Cortex of kidney (tissue), 1 donor: ENCODE data around the gene CYCS.
"Not testable (repeated sequence)": the region's sequence is repeated elsewhere in the genome, so short reads cannot be mapped to it uniquely, and the experiment has no call there.

Source experiments
- DNase-seq: peaks from one replicate; lab custom pipeline; 2025; lab: John Stamatoyannopoulos, UW

Gene CYCS

DNA sequence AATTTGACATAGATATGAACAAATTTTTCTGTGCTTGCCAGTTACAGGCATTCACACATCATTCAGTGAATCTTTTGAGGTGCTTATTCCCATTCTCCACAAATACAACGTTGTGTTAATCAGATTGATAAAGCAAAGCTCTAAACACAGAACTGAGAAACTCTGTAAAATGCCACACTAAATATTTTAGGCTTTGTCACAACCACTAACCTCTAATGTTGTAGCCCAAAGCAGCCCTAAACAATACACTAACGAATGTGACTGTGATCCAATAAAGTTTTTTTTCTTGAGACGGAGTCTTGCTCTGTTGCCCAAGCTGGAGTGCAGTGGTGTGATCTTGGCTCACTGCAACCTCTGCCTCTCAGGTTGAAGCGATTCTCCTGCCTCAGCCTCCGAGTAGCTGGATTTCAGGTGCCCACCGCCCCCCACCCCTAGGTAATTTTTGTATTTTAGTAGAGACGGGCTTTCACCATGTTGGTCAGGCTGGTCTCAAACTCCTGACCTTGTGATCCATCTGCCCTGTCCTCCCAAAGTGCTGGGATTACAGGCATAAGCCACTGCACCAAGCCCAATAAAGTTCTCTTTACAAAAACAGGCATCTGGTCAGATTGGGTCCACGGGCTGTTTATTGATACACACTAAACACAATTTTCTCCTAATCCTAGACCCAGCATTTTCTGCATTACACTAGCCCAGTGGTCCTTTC lies 6.9 kb downstream of the CYCS start:
- no peak for DNase-seq

DNA sequence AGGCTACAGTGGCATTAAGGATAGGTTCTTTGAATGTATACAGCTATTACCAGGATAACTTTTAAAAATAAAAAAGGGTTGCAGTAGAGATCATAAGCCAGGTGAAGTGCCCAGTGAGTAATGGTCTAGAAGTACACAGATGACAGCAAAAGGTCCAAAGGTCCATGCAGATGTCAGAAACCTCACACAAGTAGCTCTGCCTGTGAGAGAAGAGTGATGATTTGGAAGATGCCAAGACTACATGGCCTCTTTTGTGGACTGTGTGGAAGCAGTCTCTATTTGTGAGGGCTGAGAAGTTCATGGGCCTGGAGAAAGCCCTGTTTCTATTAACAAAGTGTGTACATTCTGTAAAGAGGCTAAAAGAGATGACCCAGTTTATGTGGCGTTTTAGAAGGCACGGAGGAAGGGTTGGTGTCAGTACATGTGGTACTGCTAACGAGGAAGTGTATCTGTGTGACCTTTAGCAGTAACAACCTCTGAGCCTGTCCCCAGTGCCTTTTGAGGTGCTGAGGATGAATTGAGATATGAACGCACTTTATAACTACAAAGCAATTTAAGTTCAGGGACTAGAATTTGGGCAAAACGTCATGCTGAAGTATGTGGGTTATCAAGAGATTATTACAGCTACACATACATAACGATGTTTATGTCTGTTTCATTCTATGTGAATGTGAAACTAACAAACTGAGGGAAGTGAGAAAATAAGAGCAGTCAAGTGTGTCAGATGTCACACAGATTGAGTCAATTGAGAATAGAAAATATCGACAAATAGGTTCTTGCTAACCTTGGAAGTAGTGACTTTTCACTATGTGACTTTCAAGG lies 7.6 kb downstream of the CYCS start:
- DNase-seq = no peak

DNA sequence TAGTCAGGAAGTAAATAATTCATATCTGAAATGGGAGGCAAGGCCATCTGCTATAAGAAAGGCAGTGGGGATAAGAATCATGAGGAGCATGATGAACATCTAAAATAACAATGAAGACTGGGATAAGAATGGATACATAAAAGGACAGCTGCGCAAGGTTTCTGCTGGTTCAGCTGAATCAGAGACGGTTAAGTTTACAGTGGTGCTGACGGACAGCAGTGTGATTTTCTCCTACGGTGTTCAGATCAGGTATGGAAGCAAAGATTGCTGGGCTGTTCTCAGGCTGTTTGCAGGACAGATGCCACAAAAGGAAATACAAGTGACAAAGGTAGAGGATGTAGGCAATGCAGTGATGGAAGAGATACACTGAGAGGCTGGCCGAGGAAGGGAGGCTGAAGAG lies 8.4 kb downstream of the CYCS start:
- no peak for DNase-seq

DNA sequence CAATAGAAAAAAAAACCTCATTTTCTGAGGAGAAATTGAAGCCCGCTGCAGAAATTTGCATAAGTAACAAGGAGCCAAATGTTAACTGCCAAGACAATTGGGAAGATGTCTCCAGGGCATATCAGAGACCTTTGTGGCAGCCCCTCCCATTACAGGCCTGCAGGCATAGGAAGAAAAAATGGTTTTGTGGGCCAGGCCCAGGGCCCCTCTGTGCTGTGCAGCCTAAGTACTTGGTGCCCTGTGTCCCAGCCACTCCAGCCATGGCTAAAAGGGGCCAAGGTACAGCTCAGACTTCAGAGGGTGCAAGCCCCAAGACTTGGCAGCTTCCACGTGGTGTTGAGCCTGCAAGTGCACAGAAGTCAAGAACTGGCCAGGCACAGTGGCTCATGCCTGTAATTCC lies 14.5 kb downstream of the CYCS start:
- DNase-seq = not testable (repeated sequence)

DNA sequence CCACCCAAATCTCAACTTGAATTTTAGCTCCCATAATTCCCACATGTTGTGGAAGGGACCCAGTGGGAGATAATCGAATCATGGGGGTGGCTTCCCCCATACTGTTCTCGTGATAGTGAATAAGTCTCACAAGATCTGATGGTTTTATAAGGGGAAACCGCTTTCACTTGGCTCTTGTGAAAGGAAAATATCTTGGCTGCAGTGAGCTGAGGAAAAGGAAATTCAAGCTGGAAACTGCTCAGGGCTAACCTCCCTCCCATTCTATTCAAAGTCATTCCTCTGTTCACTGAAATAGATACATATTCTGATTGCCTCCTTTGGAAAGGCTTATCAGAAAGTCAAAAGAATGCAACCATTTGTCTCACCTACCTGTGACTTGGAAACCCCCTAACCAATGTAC lies 15.8 kb downstream of the CYCS start:
- no peak for DNase-seq

DNA sequence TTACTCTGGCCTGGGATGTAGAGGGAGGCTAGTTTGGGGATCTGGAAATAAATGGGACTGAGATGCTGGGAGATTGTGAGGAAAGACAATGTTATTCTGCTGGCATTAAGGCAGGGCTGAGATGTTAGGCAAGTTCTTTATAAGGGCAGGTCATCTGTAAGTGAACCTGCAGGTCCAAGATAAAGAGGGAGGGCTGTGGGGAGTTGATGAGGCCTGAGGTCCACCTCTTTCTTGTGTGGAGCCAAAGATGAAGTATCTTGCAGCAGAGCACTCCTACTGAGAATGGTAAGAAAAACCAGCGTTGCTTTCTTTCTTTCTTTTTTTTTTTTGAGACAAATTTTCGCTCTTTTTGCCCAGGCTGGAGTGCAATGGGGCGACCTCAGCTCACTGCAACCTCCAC lies 19.1 kb downstream of the CYCS start:
- no peak for DNase-seq

DNA sequence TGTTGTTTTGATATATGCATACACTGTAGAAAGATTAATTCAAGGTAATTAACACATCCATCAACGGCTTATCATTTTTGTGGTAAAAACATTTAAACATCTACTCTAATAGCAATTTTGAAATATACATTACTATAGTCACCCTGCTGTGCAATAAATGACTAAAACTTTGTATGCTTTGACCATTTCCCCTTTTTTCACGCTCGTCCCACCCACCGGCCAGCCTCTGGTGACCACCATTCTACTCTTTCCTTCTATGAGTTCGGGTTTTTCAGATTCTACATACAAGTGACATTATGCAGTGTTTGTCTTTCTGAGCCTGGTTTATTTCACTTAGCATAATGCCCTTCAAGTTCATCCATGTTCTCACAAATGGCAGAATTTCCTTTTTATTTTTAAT lies 21.3 kb downstream of the CYCS start:
- DNase-seq = no peak

DNA sequence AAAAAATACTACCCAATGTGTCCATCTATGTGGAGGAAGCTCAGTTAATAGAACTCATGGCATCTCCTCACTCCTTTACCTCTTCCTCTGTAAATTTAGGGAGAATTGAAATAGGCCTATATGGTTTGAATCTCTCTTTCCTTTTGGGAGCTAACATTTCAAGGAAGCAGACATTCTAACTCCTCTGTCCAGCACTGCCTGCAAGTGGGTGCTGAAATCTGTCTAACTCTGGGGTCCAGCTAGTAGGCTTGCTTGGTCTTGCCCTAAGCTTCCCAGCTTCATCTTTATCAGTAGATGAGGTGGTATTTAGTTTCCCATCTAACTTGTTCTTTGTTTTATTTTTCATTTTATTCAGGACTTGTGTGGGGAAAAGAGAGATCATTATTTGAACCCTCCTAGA lies 23.2 kb downstream of the CYCS start:
- no peak for DNase-seq

DNA sequence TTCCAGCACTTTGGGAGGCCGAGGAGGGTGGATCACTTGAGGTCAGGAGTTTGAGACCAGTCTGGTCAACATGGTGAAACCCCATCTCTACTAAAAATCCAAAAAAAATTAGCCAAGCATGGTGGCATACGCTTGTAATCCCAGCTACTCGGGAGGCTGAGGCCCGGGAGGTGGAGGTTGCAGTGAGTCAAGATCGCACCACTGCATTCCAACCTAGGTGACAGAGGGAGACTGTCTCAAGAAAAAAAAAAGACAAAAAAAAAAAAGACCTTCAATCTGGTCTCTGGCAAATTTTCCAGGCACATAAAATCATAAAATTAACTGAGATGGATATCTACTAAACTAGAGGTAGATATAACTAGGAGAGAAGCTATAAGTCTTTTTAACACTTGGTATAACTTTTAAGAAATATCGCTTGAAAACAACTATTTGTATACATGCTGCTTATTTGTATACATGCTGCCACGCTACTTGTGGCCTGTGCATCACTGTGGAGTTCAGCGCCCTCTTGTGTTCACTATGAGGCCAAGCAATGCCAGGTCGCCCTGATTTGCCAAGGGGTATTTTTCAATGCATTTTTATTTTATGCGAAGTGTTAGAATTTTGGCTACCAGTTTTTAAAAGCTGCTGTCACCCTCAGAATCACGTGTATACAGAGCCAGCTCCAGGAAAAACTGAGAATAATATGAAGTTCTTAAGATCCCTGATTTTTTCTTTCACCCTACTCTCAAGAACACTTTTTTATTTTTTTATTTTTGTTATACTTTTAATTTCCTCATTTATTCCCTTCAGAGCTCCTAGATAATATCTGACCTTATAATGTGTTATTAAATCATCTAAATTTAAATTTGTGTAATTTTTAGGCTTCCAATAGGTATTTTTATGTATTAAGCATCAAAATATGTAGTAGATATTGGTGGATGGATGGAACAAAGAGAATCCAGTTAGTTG lies 26.7 kb downstream of the CYCS start:
- DNase-seq = no peak

DNA sequence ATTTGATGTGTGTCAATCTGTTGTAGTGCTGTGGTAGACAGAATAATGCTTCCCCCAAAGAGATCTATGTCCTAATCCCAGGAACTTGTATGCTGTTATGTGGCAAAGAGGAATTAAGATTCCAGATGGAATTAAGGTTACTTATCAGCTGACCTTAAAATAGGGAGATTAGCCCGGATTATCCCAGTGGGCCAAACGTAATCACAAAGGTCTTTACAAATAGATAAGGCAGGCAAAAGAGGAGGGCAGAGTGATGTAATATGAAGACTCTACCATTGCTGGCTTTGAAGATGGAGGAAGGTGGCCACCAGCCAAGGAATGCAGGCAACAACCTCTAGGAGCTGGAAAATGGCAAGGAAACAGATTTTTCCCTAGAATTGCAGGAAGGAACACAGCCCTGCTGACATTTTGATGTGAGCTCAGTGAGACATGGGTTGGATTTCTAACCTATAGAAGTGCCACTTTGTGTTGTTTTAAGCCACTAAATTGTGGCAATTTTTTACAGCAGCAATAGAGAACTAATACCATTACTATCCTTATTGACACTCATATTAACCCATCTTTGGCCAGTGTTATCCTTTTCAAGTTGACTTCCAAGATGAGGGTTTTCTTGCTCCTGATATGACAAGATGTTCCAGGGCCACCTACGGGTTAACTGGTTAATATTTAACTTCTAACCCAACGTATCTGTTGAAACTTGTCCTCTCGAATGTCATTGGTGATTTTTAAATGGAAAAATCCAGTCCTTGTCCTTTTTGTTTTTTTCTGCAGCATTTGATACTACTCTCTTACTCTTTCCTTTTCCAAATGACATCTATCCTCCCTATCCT lies 29.3 kb downstream of the CYCS start:
- DNase-seq = no peak

DNA sequence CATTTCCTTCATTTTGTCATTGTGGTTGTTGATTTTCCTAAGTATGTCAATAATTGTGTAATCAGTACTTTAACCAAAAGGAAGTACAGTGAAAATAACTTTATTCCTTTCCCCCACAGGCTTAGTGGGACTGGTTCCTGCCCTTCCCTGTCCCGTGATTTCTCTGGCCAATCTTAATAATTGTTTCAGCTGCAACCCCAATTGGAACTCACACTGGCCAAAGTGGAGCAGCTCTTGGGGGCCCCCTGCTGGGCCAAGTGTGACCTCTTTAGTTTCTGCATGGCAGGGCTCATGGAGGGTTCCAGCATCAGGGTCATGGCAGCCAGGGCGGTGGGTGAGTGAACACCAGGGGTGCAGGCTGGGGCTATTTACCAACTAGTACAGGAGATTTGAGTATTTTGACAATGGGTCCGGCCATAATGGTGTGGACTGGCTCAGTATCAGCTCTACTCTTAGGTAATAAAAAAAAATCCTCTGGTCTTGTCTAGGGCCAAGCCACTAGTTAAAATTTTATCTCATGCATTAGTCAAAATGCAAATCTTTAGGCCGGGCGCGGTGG lies 31.7 kb downstream of the CYCS start:
- no peak for DNase-seq

DNA sequence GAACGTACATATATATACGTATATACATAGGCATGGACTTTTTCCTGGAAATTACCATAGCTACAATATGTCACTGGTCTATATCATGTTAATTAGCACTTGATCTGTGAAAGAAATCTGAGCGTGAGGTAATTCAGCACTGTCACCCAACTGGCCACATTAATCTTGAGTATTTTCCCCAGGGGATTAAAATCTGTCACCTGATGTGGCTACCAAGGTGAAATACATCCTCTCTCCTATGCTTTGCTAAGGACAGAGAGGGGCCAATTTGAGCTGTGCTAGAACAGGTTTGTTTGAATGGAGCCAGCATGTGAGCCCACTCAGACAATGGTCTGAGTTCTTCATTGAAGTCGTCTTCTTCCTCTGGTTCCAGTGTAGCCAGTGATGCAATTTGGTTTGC lies 33.3 kb downstream of the CYCS start:
- no peak for DNase-seq

DNA sequence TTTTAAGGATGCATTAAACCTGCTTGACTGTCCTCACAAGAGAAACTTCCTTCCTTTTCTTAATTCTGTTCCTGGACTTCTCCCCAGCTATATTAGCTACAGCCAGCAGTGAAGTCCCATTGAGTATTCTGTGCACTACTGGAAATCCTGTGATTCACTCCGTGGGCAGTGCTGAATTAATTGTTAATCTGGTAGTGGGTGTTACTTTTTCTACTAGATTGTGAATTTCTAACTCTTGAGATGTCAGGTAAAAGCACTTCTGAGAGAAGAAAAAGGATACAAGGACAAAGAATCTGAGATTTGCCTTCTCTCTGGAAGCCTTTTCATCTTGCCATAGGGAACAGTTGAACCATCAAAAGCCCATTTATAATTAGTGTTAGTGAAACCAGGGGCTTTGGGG lies 33.9 kb downstream of the CYCS start:
- no peak for DNase-seq

DNA sequence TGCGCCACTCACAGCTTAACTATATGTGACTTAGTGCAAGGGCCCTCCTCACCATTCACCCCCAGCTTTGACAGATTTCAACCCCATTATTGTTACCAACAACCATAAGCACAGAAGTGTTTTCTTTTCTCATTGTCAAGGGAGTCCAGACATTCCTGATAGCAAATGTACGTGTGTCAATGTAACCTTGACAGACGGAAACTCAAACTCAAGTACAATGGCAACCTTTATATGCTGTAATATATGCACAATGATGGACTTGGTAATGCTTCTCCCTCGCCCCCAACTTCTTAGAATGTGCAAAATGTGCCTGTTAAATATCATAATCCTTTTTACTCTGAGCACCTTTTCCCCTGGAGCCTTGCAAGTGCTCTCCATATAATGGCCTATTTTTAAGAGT lies 34.7 kb downstream of the CYCS start:
- DNase-seq = no peak

DNA sequence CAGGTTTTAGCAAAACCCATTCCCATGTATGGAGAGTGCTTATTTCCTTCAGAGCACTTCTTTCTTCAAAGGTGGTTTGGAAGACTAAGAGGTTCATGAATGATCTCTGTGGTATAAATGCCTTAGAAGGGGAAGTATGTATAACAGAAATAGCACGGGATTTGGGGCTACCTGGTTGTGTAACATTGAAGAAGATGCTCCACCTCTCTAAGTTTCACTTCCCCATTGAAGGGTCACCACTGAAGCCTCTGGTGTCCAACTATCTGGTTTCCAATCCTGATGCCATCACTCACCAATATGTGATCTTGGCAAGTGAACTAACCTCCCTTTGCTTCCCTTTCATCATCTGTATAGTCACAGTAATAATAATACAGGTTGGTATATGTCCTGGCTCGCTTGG lies 37.2 kb downstream of the CYCS start:
- DNase-seq = no peak

DNA sequence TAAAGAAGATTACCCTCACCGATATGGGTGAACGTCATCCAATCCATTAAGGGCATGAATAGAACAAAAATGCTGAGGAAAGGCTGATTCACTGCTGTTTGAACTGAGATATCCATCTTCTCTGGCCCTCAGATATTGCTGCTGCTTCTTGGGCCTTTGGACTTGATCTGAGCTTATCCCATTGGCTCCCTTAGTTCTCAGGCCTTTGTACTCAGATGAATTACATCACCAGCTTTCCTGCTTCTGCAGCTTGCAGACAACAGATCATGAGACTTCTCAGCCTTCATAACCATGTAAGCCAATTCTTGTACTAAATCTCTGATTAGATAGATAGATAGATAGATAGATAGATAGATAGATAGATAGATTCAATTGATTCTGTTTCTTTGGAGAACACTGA lies 40.2 kb downstream of the CYCS start:
- no peak for DNase-seq

DNA sequence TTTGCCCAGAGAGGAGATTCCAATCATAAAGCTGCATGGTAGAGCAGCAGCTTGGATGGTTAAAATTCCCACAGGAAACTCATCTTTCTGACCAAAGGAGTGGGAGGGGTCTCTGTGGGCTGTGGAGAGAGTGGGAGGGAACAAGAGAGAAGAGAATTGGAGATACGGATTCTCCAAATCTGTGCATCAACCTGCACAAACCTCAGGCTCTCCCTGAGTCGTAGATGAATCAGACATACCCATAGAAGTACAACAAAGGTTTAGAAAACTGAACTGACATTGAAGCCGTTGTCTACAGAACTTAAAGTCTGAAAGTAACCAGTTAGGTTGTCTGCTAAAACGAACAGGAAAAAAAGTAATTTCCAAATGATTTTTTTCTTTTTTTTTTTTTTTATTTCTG lies 41.9 kb downstream of the CYCS start:
- no peak for DNase-seq

DNA sequence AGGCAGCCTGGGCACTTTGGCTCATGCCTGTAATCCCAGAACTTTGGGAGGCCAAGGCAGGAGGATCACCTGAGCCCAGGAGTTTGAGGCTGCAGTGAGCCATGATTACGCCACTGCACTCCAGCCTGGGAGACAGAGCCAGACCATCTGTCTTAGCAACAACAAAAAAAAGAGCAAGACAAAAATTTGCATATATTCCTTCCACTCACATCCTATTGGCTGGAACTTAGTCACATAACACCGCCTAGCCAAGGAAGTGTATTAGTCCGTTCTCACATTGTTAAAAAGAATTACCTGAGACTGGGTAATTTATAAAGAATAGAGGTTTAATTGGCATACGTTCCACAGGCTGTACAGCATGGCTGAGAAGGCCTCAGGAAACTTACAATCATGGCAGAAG lies 43.0 kb downstream of the CYCS start:
- not testable (repeated sequence) for DNase-seq

DNA sequence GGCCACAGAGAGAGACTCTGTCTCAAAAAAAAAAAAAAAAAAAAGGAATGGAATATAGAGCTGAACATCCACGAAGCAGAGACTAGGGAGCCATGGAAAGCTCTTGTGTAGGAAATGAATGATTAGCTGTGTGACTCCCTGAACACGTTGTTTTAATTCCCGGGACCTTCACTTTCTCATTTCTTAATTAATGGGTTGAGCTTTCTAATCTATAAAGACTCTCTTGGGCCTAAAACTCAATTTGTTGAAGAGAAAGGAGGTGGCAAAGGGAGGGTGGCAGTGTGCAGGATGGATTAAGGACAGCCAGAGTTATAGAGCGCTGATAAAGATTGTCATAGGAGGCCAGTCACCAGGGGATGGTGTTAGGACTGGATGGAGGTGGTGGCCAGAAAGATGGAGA lies 48.0 kb downstream of the CYCS start:
- no peak for DNase-seq

DNA sequence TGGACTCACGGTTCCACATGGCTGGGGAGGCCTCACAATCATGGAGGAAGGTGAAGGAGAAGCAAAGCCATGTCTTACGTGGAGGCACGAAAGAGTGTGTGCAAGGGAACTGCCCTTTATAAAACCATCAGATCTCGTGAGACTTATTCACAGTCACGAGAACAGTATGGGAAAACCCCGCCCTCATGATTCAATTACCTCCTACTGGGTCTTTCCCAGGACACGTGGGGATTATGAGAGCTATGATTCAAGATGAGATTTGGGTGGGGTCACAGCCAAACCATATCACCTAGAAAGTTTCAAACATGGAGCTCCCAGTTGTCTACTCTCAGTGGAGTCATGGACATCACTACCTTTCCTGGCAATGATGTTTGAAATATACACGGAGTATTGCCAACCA lies 49.6 kb downstream of the CYCS start:
- DNase-seq = no peak

DNA sequence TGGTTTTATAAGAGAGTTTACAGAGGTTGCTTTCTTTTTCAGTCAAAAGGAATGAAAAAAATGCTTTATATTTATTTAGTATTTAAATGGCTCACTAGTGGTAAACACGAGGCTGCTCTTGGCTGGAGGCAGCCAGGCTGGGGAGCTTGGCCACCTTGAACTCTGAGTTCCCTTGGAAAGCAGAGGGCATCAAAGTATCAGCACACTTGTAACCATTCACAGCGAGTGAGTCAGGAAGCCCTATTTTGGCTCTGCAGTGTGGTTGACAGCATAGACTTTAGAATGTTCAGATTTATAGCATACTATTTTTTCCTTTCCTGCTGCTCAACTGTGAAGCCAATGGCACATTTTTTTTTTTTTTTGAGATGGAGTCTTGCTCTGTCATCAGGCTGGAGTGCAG lies 51.6 kb downstream of the CYCS start:
- DNase-seq = no peak
